ENCODE data around the gene WWOX.

Gene WWOX

GRCh38 chr16:78105517-78105916 lies 6.1 kb downstream of the WWOX start:
- DNase-seq (ENCODE audit: low spot score), result no peak

- DNase-seq (ENCODE audit: low spot score), result no peak
These were observed 7.2 kb downstream of the WWOX start for GRCh38 chr16:78106686-78107085.

GRCh38 chr16:78108451-78108850 lies 9.0 kb downstream of the WWOX start:
- DNase-seq (ENCODE audit: low spot score), result no peak

- DNase-seq (ENCODE audit: low spot score), result no peak
These were observed 13.8 kb downstream of the WWOX start for GRCh38 chr16:78113258-78113657.

GRCh38 chr16:78115659-78116058 lies 16.2 kb downstream of the WWOX start:
- DNase-seq (ENCODE audit: low spot score), result no peak

- no peak for DNase-seq (ENCODE audit: low spot score)
These were observed 17.5 kb downstream of the WWOX start for GRCh38 chr16:78116946-78117345.

- no peak for DNase-seq (ENCODE audit: low spot score)
These were observed 17.9 kb downstream of the WWOX start for GRCh38 chr16:78117391-78117790.

GRCh38 chr16:78118469-78119025 lies 19.1 kb downstream of the WWOX start:
- no peak for DNase-seq (ENCODE audit: low spot score)

GRCh38 chr16:78122774-78123315 lies 23.4 kb downstream of the WWOX start:
- peak; percentile 17 for DNase-seq (ENCODE audit: low spot score)

- no peak for DNase-seq (ENCODE audit: low spot score)
These were observed 25.8 kb downstream of the WWOX start for GRCh38 chr16:78125112-78125844.

- DNase-seq (ENCODE audit: low spot score), result no peak
These were observed 27.2 kb downstream of the WWOX start for GRCh38 chr16:78126662-78127061.

- DNase-seq (ENCODE audit: low spot score), result no peak
These were observed 27.7 kb downstream of the WWOX start for GRCh38 chr16:78127130-78127529.

GRCh38 chr16:78128913-78129312 lies 29.5 kb downstream of the WWOX start:
- no peak for DNase-seq (ENCODE audit: low spot score)

GRCh38 chr16:78129349-78129748 lies 29.9 kb downstream of the WWOX start:
- DNase-seq (ENCODE audit: low spot score), result no peak

- no peak for DNase-seq (ENCODE audit: low spot score)
These were observed 30.7 kb downstream of the WWOX start for GRCh38 chr16:78130083-78130608.

GRCh38 chr16:78130950-78131349 lies 31.5 kb downstream of the WWOX start:
- DNase-seq (ENCODE audit: low spot score), result no peak

- DNase-seq (ENCODE audit: low spot score), result no peak
These were observed 34.5 kb downstream of the WWOX start for GRCh38 chr16:78133919-78134318.

- no peak for DNase-seq (ENCODE audit: low spot score)
These were observed 35.6 kb downstream of the WWOX start for GRCh38 chr16:78134944-78135619.

GRCh38 chr16:78137179-78137578 lies 37.7 kb downstream of the WWOX start:
- DNase-seq (ENCODE audit: low spot score), result no peak

GRCh38 chr16:78137782-78138616 lies 38.5 kb downstream of the WWOX start:
- DNase-seq (ENCODE audit: low spot score), result no peak

- no peak for DNase-seq (ENCODE audit: low spot score)
These were observed 41.5 kb downstream of the WWOX start for GRCh38 chr16:78140818-78141466.
